CD4-positive, alpha-beta T cell treated with Interferon alpha-2 for 1 hour (primary cell): Measurements from ENCODE around the gene ERI3.

Experiments
- DNase-seq, 2 donors: peaks; one replicate each; pipeline ENCODE4 v3.0.0-alpha.2; 2020 to 2022

Gene ERI3

GRCh38 chr1:44281962-44282703, 72.9 kb downstream of the ERI3 start:
- no peak for DNase-seq

GRCh38 chr1:44276901-44277300, 78.2 kb downstream of the ERI3 start:
- DNase-seq, result no peak

GRCh38 chr1:44275991-44276405, 79.1 kb downstream of the ERI3 start:
- DNase-seq, result no peak

GRCh38 chr1:44275296-44275962, 79.6 kb downstream of the ERI3 start:
- DNase-seq, result no peak

- DNase-seq, result no peak
These were observed 81.3 kb downstream of the ERI3 start for GRCh38 chr1:44273560-44274350.

GRCh38 chr1:44272992-44273391, 82.1 kb downstream of the ERI3 start:
- DNase-seq, result no peak

GRCh38 chr1:44271646-44272045, 83.4 kb downstream of the ERI3 start:
- DNase-seq, result no peak

- no peak for DNase-seq
These were observed 84.1 kb downstream of the ERI3 start for GRCh38 chr1:44270686-44271628.

- no peak for DNase-seq
These were observed 87.0 kb downstream of the ERI3 start for GRCh38 chr1:44268054-44268453.

GRCh38 chr1:44267438-44267837, 87.6 kb downstream of the ERI3 start:
- DNase-seq, result no peak

- no peak for DNase-seq
These were observed 88.4 kb downstream of the ERI3 start for GRCh38 chr1:44266400-44267344.

GRCh38 chr1:44265656-44266358, 89.2 kb downstream of the ERI3 start:
- DNase-seq, result no peak

GRCh38 chr1:44264451-44264771, 90.6 kb downstream of the ERI3 start:
- no peak for DNase-seq

GRCh38 chr1:44263568-44264450, 91.2 kb downstream of the ERI3 start:
- DNase-seq, result peak in 1 of 2 donors; percentile 12

- no peak for DNase-seq
These were observed 92.1 kb downstream of the ERI3 start for GRCh38 chr1:44262816-44263567.

GRCh38 chr1:44262414-44262813, 92.6 kb downstream of the ERI3 start:
- DNase-seq, result no peak

GRCh38 chr1:44261962-44262361, 93.1 kb downstream of the ERI3 start:
- DNase-seq, result no peak

- no peak for DNase-seq
These were observed 93.8 kb downstream of the ERI3 start for GRCh38 chr1:44261171-44261817.

- DNase-seq, result no peak
These were observed 94.3 kb downstream of the ERI3 start for GRCh38 chr1:44260792-44261170.
